NCI-H1436 treated with DMSO at 0.1 percent for 48 hours (cell line): ENCODE results near the gene RNF130.
"Not testable (repeated sequence)": the region's sequence is repeated elsewhere in the genome, so short reads cannot be mapped to it uniquely, and the experiment has no call there.

Experiments used
- DNase-seq: peaks from one replicate; lab custom pipeline; 2025; lab: John Stamatoyannopoulos, UW

RNF130 gene

DNA sequence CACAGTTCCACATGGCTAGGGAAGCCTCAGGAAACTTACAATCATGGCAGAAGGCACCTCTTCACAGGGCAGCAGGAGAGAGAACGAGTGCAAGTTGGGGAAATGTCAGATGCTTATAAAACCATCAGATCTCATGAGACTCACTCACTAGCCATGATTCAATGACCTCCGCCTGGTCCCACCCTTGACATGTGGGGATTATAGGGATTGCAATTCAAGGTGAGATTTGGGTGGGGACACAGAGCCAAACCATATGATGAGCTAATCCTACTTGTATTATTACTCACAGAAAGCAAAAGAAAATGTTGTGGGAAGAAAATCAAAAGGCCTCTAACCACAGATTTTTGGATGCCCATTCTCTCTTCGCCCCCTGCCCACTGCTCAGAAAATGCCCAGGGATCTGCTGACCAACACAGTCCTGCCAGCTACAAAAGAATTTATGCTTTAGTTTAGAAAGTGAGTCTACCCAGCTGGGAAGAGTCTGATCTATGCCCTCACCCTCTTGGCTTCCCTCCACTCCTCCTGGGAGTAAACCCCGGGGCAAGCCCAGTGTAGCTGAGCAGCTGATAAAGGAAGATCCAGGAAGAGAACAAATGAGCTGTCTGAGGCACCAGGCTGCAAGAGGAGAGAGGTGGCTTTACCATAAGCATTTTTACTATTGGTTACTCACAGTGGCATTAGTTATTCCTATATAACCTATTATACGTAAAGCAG is 53.1 kb downstream of the RNF130 start:
- DNase-seq: no peak

- DNase-seq: not testable (repeated sequence)
Measured at GRCh38 chr5:180015523-180015922, 56.0 kb downstream of the RNF130 start.

- DNase-seq: no peak
Measured at GRCh38 chr5:180013678-180014077, 57.9 kb downstream of the RNF130 start.

GRCh38 chr5:180012316-180012715 is 59.2 kb downstream of the RNF130 start:
- DNase-seq: no peak

DNA sequence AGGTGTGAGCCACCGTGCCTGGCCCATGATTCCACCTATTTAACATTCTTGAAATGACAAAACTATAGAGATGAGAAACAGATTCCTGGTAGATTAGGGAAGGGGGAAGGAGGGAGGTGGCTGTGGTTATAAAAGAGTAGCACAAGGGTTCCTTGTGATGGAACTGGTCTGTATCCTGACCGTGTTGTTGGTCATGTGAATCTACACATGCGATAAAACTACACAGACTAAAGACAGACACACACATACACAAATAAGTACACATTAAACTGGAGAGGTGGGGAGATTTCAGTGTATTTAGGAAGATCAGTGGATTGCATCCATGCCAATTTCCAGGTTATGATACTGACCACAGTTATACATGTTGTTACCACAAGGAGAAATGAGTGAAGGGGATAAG is 60.9 kb downstream of the RNF130 start:
- no peak for DNase-seq

GRCh38 chr5:180009581-180009980 is 62.0 kb downstream of the RNF130 start:
- DNase-seq: no peak

- no peak for DNase-seq
Measured at GRCh38 chr5:180008433-180008832, 63.1 kb downstream of the RNF130 start.

DNA sequence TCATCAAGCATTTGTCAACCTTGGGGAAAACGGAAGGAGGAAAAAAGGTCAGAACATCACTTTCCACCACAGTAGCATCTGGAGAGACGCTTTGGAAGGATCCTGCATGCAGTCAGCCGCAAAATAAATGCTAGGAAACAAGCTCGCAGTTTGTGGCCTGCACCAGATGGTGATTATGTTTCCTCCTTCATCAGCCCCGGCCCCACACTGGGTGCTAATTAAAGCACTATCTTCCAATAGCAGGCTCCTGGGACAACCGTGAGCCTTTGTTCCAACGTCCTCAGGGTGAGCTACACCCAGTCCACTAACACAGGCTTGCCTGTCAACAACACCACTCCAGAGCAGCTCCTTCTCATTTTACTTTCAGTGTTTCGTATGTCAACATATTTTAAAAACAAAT is 64.0 kb downstream of the RNF130 start:
- DNase-seq: peak; percentile 25

DNA sequence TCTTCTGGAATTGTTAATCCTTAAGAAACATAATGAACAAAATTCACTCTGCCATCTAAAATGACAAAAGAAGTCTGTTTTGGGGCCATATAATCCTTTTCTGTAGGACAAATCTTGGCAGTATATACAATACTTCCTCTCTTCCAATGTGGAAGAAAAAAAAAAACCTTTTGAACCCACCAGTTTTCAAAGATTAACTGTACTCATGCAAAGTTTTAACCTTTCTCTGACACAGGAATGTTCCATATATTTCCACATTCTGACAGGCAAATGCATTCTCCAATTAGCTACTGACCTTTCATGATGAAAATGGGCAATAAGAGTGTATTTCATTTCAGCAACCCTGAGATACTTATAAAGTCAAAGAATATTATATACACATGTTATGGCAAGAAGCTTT is 65.4 kb downstream of the RNF130 start:
- DNase-seq: no peak

DNA sequence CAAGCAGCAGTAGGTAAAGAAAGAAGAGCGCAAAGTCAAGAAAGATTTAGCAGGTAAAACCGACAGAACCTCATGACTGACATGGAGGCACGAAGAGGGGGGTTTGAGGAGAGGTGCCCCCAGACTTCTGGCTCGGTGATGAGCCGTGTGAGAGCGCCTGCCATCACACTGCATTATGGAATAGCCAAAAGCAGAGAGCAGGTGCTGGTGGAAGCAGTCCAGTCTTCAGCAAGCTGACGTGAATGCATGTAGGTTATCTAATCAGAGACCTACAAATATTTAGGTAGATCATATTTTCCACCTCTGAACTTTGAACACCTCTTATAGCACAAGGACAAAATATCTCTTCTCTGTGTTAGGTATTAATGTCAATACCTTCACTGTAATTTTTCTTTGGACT is 68.4 kb downstream of the RNF130 start:
- no peak for DNase-seq

- no peak for DNase-seq
Measured at GRCh38 chr5:180001742-180002141, 69.8 kb downstream of the RNF130 start.

- DNase-seq: no peak
Measured at GRCh38 chr5:180001136-180001535, 70.4 kb downstream of the RNF130 start.

DNA sequence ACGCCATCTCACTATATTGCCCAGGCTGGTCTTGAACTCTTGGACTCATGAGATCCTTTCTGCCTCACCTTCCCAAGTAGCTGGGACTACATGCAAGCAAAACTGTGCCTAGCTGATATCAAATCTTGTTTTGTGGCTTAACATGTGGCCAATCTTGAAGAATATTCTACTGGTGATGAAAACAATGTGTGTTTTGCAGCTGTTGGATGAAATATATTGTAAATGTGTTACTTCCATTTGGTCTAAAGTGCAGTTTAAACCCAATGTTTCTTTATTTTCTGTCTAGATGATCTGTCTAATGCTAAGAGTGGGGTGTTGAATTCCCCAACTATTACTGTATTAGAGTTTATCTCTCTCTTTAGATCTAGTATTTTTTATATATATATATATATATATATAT is 73.1 kb downstream of the RNF130 start:
- no peak for DNase-seq

DNA sequence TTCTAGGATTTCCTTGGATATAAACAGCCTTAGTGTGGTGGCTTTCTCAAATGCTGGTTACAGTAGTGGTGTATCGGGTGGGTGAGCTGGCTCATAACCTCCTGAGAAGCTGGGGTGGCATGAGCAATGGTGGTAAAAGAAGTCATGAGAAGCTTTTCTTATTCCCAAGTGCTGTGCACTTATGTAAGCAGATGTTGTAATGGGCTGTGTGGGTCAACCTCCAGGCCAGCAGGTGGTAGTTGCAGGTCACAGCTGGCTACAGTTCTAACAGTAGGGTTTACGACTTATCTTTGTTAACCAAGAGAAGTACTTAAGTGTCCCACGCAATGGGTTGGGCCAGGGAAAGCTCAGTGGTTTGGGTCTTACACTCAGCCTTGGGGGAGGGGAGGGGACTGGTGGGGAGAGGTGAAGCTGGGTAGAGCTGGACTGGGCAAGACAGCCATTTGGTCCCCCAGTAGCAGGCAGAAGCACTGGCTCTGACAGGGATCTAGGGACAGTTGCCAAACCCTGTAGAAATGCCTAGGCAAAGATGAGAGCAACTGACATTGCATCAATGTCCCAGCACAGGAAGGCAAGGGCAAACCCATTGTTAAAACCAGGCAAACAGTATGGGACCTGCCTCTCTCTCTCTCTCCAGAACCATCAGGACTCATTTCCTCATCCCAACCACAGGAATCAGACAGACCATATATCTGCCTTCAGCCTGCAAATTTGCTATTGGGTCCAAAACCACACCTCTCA is 76.8 kb downstream of the RNF130 start:
- DNase-seq: no peak

GRCh38 chr5:179992855-179993254 is 78.7 kb downstream of the RNF130 start:
- DNase-seq: not testable (repeated sequence)

GRCh38 chr5:179991106-179991505 is 80.5 kb downstream of the RNF130 start:
- no peak for DNase-seq

GRCh38 chr5:179990525-179990924 is 81.0 kb downstream of the RNF130 start:
- DNase-seq: not testable (repeated sequence)

- no peak for DNase-seq
Measured at GRCh38 chr5:179986328-179986727, 85.2 kb downstream of the RNF130 start.

- DNase-seq: no peak
Measured at GRCh38 chr5:179981636-179982035, 89.9 kb downstream of the RNF130 start.

GRCh38 chr5:179980767-179981166 is 90.8 kb downstream of the RNF130 start:
- DNase-seq: no peak

DNA sequence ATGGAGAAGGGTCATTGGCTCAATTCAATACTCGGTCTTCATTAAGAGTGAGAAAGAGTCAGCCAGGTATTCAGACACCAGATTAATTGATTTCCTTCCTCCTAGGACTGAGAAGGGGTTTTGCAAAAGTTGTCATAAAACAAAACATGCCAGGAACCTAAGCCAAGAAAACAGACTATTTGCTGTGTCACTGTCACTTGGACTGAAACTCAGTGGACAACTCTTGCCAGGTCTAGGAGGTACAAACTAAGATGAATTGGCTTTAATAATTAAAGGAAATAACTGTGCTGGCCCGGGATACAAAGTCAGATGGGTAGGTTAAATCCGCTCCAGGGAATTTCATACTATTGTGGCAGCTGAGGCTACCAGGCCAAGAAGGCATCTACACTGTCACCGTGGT is 92.8 kb downstream of the RNF130 start:
- no peak for DNase-seq

DNA sequence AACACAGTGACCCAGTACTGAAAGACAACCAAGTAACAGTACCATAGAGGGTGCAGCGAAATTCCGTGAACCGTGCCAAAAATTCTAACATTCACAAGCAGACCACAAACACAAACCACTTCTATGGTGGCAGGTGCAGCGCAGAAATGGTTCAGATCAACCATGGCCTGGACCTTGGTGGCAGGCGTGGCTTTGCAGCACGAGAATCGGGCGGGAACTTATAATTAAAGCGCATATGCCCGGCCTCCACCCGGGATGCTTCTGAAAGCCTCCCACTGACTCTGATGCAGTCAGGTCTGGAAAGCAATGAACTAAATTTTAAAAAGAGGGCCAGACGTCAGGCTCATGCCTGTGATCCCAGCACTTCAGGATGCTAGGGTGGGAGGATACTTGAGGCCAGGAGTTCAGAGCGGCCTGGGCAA is 95.8 kb downstream of the RNF130 start:
- no peak for DNase-seq

- no peak for DNase-seq
Measured at GRCh38 chr5:179974946-179975712, 96.4 kb downstream of the RNF130 start.
